ENCODE measurements around the gene RAPGEF1.
"Not testable (repeated sequence)": the region's sequence is repeated elsewhere in the genome, so short reads cannot be mapped to it uniquely, and the experiment has no call there.

RAPGEF1 gene

GRCh38 chr9:131764568-131764967 is 24.7 kb upstream of the RAPGEF1 start:
- in situ Hi-C loops (cut with HindIII; ENCODE audit: low sequenced_read_pairs), result no loop called here
- H3K4me3 ChIP-seq (ENCODE audit: low read depth, low read length), result no peak overlapping the region
- no peak for TF ChIP-seq CTCF (IDR thresholded peaks at IDR 0.05; ENCODE audit: low read depth, low read length, missing control alignments)
- DNase-seq (ENCODE audit: low read depth), result no peak

- in situ Hi-C loops (cut with HindIII; ENCODE audit: low sequenced_read_pairs), result no loop called here
- no peak for DNase-seq (ENCODE audit: low read depth)
- peak; percentile 67 for TF ChIP-seq CTCF (IDR thresholded peaks at IDR 0.05; ENCODE audit: low read depth, low read length, missing control alignments)
- H3K4me3 ChIP-seq (ENCODE audit: low read depth, low read length), result no peak overlapping the region
Measured at GRCh38 chr9:131762356-131762932, 22.6 kb upstream of the RAPGEF1 start.

- in situ Hi-C loops (cut with HindIII; ENCODE audit: low sequenced_read_pairs), result no loop called here
- no peak overlapping the region for H3K4me3 ChIP-seq (ENCODE audit: low read depth, low read length)
- no peak for TF ChIP-seq CTCF (IDR thresholded peaks at IDR 0.05; ENCODE audit: low read depth, low read length, missing control alignments)
- DNase-seq (ENCODE audit: low read depth), result no peak
Measured at GRCh38 chr9:131759017-131759647, 19.3 kb upstream of the RAPGEF1 start.

GRCh38 chr9:131757549-131757948 is 17.7 kb upstream of the RAPGEF1 start:
- TF ChIP-seq CTCF (IDR thresholded peaks at IDR 0.05; ENCODE audit: low read depth, low read length, missing control alignments), result no peak
- H3K4me3 ChIP-seq (ENCODE audit: low read depth, low read length), result no peak overlapping the region
- in situ Hi-C loops (cut with HindIII; ENCODE audit: low sequenced_read_pairs), result no loop called here
- no peak for DNase-seq (ENCODE audit: low read depth)

- no peak overlapping the region for H3K4me3 ChIP-seq (ENCODE audit: low read depth, low read length)
- TF ChIP-seq CTCF (IDR thresholded peaks at IDR 0.05; ENCODE audit: low read depth, low read length, missing control alignments), result peak; percentile 92
- in situ Hi-C loops (cut with HindIII; ENCODE audit: low sequenced_read_pairs), result no loop called here
- peak; percentile 54 for DNase-seq (ENCODE audit: low read depth)
Measured at GRCh38 chr9:131755541-131756198, 15.8 kb upstream of the RAPGEF1 start.

GRCh38 chr9:131754846-131755245 is 15.0 kb upstream of the RAPGEF1 start:
- no peak for TF ChIP-seq CTCF (IDR thresholded peaks at IDR 0.05; ENCODE audit: low read depth, low read length, missing control alignments)
- no peak overlapping the region for H3K4me3 ChIP-seq (ENCODE audit: low read depth, low read length)
- DNase-seq (ENCODE audit: low read depth), result no peak
- in situ Hi-C loops (cut with HindIII; ENCODE audit: low sequenced_read_pairs), result no loop called here

- in situ Hi-C loops (cut with HindIII; ENCODE audit: low sequenced_read_pairs), result not testable (repeated sequence)
Measured at GRCh38 chr9:131753751-131754150, 13.9 kb upstream of the RAPGEF1 start.

More at GRCh38 chr9:131753751-131754150, 13.9 kb upstream of the RAPGEF1 start:
- DNase-seq (ENCODE audit: low read depth); H3K4me3 ChIP-seq (ENCODE audit: low read depth, low read length): not testable (repeated sequence)

Measured in astrocyte of the cerebellum (primary cell).